GM19467 (cell line): ENCODE measurements around the gene EGFL6.
"Not testable (repeated sequence)": the region's sequence is repeated elsewhere in the genome, so short reads cannot be mapped to it uniquely, and the experiment has no call there.

ENCODE experiments used
- ATAC-seq: cut with Tn5 transposase; IDR thresholded peaks from one replicate; pipeline ENCODE4 v1.9.1; 2021; ENCODE audit warnings: mild to moderate bottlenecking, moderate library complexity; ENCODE audit not compliant: unreplicated experiment

Gene EGFL6

DNA sequence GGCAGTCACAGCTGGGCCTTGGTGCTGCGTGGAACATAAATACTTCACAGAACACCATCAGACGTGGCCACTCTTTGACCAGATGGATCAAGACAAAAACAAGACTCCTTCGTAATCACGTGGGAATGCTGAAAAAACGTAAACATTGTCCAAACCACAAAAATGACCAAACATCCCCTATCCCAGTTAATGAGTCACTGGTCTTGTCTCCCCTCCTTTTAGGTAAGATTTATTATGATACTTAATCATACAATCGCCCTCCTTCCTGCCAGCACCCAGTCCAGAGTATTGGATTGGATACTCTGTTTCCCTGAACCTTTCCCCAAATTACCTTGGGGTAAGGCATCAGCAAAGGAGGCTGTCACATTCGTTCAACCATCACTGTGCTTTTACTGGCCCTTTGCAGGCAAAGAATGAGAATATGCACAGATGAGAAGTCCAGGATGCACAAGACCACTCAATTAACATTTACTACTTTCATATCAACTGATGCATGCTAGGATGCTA, 82.9 kb downstream of the EGFL6 start:
- peak; percentile 3 for ATAC-seq

DNA sequence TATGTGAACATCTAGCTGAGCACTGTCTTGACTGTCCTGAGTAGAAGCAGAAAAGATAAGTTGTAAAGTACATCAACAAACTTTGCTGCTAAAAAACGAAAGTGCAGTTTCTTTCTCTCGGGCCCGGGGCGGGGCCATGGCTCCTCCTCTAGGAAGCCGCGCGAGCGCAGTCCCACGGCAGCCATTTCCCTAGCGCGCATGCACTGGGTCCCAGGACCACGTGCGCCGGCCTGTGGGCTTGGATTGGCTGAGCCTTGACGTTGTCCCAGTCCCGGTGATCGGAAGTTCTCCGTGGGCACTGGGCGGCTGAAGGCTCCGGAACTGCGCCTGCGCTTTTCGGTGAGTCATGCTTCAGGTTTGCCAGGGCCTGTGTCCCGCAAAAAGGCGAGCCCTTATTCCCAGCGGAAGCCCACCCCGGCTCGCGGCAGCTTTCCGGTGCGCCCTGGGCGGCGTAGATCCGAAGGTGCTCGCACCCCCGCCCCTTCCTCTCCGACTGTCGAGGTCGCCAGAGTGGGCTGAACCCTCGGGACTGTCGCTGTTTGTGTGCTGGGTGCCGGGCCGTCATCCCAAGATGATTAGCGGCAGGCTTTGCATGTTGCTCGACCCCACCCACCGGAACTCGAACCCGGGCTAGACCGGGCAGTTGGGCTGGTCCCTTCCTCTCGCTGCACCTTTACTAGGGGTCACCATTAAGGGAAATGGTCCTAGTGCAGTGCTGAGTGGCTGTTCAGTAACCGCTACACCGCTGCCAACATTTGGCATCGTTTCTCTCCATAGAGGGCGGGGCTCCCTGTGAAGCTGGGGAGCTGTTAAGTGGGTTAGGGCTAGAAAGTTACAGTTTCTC, 83.7 kb downstream of the EGFL6 start, which contains the start of gene TCEANC:
Gene TCEANC, plus strand, starts transcription at position 292 of the 844 bp plus-strand sequence. CDS start 9,368 bp downstream, outside the sequence.
- ATAC-seq = peak; percentile 91

DNA sequence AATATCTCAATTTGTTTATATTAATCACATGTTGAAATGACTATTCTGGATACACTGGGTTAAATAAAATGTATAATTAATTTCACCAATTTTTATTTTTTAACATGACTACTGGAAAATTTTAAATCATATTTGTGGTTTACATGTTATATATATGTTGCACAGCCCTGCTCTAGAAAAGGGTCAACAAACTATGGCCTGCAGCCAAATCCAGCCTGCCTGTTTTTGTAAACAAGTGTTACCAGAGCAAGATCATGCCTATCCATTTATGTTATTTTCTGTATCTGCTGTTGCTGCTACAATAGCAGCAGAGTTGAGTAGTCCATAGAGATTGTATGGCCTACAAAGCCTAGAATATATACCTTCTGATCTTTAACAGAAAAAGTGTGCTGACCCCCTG, 84.7 kb downstream of the EGFL6 start:
- ATAC-seq = no peak

DNA sequence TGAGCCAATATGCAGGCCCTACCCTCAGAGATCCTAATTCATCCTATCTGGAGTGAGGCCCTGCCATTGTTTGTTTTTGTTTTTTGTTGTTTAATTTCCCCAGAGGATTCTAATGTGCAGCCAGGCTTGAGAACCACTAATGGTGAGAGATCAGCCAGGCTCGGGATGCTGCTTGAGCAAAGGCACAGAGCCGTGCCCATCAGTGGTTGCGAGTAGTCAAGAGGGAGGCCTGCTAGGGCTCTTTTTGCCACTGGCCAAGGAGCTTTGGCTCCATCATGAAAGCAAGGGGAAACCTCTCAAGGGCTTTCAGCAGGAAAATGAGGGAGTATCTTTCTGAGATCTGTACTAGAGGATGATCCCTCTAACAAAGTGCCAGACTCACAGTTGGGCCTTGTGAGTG, 86.3 kb downstream of the EGFL6 start:
- no peak for ATAC-seq

DNA sequence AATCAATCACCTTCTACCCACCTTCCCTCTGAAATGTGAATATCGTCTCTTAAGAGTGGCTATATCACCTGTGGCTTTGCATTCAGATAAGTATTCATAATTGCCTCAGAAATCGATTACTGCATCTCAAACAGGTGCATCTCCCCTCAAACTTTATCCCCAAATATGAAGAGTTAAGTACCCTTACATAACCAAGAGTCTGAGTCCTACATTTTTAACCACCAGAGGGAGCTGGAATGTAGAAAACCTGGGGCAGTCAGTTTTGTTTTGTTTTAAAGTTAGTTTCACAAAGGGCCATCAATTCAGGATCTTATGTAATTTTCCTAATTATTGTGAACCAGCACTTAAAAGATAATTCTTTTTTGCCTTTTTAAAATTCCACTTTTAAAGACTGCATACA, 89.2 kb downstream of the EGFL6 start:
- no peak for ATAC-seq

DNA sequence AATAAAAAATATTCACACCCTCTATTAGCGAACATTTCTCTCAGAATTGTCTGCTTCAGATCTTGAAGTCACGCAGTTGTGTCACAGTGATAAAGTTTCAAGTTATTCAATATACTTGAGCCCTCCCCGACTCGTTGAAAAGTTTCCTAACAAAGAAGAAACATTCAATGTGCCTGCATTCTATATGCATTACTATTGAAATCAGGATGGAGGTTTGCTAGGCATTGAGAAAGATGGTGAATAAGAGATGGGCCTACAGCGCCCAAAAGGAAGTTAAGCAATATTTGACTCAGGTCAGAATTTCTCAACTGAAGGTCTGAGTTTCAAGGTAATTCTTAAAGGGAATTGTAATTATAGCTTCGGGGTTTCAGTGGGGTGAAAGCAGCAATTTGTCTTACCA, 89.7 kb downstream of the EGFL6 start:
- ATAC-seq = no peak

DNA sequence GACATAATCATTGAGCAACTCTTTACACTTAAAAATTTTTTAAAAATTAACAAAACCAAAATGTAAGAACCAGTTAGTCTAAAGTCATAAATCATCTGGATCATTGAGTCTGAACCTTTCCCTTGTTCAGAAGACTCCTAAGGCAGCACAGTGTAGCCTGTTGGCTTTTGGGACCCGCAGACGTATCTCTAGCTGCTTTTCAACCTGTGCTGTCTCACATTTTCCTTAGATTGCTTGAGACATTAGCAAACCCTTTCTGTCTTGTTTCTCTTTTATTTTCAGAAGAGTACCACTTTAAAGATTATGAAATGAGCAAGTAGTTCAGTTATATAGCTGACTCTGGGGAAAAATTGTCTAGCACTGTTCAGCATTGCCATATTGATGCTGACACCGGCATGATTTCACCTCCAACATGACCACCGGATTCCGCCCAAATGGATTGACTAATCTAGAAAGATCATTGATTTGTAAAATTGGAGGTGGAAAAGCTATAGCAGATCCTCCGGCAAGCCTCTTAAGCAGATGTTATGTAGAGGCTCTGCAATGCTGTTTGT, 92.4 kb downstream of the EGFL6 start:
- no peak for ATAC-seq

DNA sequence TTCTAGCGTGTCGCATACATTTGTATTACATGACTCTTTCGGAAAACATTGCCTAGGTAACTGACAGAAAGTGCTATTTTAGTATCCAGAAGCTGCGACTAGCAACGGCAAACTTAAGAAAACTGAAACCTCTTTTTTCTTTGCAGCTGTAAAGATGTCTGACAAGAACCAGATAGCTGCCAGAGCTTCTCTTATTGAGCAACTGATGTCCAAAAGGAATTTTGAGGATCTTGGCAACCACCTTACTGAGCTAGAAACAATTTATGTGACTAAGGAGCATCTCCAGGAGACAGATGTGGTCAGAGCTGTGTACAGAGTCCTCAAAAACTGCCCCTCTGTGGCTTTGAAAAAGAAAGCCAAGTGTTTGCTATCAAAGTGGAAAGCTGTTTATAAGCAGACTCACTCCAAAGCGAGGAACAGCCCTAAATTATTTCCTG, 93.0 kb downstream of the EGFL6 start:
- no peak for ATAC-seq

DNA sequence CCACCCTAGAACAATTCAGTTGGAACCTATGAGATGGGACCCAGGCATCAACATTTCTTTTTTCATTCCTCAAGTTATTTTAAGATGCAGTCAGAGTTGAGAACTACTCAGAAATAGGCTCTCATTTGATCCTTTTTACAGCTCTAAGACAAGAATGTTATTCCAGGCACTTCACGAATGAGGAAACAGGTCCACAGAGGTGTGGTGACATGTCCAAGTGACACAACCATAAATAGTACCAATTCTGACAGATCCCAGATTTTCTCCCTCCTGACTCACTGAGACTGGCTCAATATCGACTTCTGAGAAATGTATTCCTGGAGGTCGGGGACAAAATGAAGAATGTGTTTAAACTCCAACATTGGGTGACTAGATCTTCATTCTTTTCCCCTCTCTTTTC, 94.6 kb downstream of the EGFL6 start:
- ATAC-seq = no peak

DNA sequence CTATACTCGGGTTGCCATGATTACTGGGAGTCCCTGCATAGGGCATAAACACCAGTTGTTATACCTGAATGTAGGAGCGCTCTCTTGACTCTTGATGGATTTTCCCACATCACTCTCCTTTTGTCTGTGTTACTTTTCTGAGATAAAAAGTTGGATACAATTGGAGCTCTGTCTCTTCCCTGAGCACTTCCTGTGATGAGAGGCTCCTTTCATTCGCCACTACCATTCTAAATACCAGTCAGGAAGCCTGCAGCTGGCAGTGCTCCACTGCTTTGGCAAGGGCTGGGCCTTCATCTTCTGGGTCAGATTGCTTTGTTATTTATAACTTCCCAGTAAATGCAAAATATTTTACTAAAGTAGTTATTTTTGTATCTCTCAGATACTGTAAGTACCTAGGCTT, 97.4 kb downstream of the EGFL6 start:
- no peak for ATAC-seq

DNA sequence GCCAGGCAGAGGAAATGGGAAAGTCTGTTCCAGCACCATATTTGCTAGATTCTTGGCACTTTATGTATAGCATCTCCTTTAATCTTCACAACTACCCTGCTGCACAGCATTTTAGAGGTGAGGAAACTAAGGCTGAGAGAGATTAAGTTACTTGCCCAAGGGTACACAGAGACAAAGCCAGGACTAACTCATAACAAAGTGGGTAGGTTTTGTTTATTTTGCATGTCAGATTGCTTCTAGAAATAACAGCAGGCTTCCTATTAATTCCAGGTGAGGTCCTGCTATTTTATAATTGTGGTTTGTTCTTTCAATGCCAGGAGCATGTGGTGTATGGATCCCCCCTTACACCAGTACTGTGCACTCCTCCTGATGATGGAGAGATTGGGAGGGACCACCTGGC, 98.5 kb downstream of the EGFL6 start:
- no peak for ATAC-seq

DNA sequence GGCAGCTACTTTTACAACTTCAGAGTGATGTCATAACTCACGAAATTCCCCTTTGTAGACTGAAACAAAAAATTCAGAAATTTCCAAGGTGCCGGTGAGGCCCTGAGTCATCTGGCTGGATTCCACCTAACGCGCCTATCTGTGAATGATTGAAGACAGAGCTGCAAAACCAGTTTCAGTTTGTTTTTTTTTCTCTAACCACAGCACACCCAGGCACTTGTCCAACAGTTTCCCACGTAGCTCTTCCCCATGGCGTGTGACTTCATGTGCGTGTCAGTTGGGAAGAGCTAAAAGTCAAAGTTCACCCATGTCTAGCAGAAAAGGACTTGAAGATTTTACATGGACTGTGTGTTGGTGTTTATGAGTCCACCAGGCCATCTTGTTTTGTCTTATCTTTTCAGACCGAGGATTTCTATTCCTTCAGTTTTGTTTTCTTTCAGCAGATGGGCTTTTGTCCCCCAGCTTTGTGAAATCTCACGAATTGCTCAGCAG, 99.9 kb downstream of the EGFL6 start:
- peak; percentile 87 for ATAC-seq

DNA sequence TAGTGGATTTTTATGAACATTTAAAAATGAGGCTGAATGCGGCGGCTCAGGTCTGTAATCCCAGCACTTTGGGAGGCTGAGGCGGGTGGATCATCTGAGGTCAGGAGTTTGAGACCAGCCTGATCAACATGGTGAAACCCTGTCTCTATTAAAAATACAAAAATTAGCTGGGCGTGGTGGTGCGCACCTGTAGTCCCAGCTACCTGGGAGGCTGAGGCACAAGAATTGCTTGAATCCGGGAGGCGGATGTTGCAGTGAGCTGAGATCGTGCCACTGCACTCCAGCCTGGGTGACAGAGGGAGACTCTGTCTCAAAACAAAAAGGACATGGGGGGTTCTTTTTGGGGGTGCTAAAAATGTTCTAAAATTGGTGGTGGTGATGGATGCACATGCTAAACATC, 100.4 kb downstream of the EGFL6 start:
- ATAC-seq = not testable (repeated sequence)

DNA sequence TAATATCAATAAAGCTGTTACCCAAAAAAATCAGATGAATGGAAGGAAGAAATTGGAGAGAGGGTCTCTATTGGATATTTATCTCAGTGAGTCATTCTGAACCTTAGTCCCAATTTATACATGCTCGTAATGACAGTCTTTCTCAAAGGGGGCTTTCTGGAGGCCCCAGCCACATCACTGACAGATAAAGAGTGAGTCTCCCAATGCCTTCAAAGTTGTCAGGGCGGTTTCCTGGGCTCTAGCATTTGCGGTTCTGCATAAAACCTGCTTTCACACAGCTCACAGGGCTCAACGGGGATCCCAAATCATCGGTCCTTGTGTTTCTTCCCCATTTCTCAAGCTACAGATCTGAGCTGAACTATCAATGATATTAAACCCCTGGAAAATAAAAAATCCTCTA, 100.8 kb downstream of the EGFL6 start:
- no peak for ATAC-seq

DNA sequence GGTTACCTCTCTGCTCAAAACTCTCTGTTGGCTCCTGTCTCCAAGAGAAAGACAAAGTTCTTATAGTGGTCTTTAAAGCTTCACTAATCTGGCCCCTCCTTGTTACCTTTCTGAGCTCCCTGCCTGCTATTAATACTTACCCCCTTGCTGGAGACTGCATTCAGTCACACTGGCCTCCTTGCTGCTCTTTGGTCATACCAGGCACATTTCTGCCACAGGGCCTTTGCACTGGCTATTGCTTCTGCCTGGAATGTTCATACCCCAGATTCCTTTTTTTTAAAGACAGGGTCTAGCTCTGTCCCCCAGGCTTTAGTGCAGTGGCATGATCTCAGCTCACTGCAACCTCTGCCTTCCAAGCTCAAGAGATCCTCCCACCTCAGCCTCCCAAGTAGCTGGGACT, 103.6 kb downstream of the EGFL6 start:
- no peak for ATAC-seq

DNA sequence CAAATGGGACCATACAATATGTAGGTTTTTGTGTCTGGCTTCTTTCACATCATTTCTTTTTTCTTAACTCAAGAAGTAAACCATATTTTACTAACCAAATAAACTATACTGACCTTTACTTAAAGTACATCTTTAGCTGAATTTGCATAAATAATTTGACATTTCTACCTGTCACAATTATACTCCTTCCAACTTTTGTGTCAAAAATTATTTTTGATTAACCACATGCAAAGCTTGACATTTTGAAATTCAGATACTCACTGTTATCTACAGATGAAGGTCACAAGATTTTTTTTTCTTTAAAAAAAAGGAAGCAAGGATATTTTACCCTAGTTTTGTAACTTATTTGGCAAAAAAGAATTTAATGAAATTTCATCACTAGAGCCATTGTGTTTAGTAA, 107.5 kb downstream of the EGFL6 start:
- no peak for ATAC-seq

DNA sequence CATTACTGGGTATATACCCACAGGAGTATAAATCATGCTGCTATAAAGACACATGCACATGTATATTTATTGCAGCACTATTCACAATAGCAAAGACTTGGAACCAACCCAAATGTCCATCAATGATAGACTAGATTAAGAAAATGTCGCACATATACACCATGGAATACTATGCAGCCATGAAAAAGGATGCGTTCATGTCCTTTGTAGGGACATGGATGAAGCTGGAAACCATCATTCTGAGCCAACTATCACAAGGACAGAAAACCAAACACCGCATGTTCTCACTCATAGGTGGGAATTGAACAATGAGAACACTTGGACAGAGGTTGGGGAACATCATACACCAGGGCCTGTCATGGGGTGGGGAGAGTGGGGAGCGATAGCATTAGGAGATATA, 110.3 kb downstream of the EGFL6 start:
- ATAC-seq = not testable (repeated sequence)

DNA sequence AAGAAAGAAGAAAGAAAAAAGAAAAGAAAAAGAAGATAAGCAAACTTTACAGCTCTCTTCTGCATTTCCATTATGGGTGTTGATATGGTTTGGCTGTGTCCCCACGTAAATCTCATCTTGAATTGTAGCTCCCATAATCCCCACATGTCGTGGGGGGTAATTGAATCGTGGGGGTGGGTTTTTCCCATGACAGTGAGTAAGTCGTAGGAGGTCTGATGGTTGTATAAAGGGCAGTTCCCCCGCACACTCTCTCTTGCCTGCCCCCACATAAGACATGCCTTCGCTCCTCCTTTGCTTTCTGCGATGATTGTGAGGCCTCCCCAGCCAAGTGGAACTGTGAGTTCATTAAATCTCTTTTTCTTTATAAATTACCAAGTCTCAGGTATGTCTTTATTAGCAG, 112.2 kb downstream of the EGFL6 start:
- no peak for ATAC-seq
